Measurements from ENCODE around the gene SCTR. TPM values are rescaled to one million over a fixed set of nuclear protein-coding genes. Genes with fewer than 3 reads are reported as not detected.
A peak's percentile ranks its signal among the peaks of the same experiment; 100 is the strongest.

SCTR gene
- total and polyA plus RNA-seq, 2 of the 13 experiments (the other 11 are each of a cell fraction or from before 2014, with no cell fraction given) = not detected

GRCh38 chr2:119488245-119489214 is 35.8 kb downstream of the SCTR start (continued):
- TF ChIP-seq PRDM4 (CRISPR knock-in tag; IDR thresholded peaks at IDR 0.05; ENCODE audit: borderline replicate concordance) (0 out of 2 replicates have a peak, but pooled peaks have one; percentile 46), ZMYM3 (CRISPR knock-in tag; IDR thresholded peaks at IDR 0.05) (no peak), KDM1A (CRISPR knock-in tag; IDR thresholded peaks at IDR 0.05) (no peak), ZBTB38 (CRISPR knock-in tag; IDR thresholded peaks at IDR 0.05) (peak; percentile 99), ZBTB25 (CRISPR knock-in tag; IDR thresholded peaks at IDR 0.05) (no peak), KDM6A (CRISPR knock-in tag; IDR thresholded peaks at IDR 0.05; ENCODE audit: low read depth) (no peak), TSC22D2 (CRISPR knock-in tag; IDR thresholded peaks at IDR 0.05; ENCODE audit: borderline replicate concordance) (no peak; the same call in 1 of the 2 replicates), ARNT2 (CRISPR knock-in tag; IDR thresholded peaks at IDR 0.05; ENCODE audit: low read depth) (no peak; the same call in 1 of the 2 replicates), ZMAT5 (CRISPR knock-in tag; IDR thresholded peaks at IDR 0.05; ENCODE audit: borderline replicate concordance, low read depth) (no peak), ZNF230 (CRISPR knock-in tag; IDR thresholded peaks at IDR 0.05) (no peak), RERE (CRISPR knock-in tag; IDR thresholded peaks at IDR 0.05; ENCODE audit: low read depth) (no peak), KLF15 (CRISPR knock-in tag; IDR thresholded peaks at IDR 0.05; ENCODE audit: borderline replicate concordance) (no peak), ZNF549 (CRISPR knock-in tag; IDR thresholded peaks at IDR 0.05) (no peak), RBM22 (optimal IDR thresholded peaks at IDR 0.05; ENCODE audit: low read length) (no peak), TOPORS (CRISPR knock-in tag; IDR thresholded peaks at IDR 0.05) (0 out of 2 replicates have a peak, but pooled peaks have one; percentile 28), SMAD9 (CRISPR knock-in tag; IDR thresholded peaks at IDR 0.05) (0 out of 2 replicates have a peak, but pooled peaks have one; percentile 23), POLR2A (IDR thresholded peaks at IDR 0.05; ENCODE audit: insufficient read depth in 1 of 2, low read depth in 2 of 2, low read length in 2 of 2) (no peak), ZNF773 (CRISPR knock-in tag; IDR thresholded peaks at IDR 0.05; ENCODE audit: borderline replicate concordance) (no peak)
